Panc1 (cell line): ENCODE data around the gene PPP1R9B.

Experiments used
- CTCF ChIP-seq: fragments of 450-650 bp; IDR thresholded peaks from 2 replicates; pipeline ENCODE4 v1.5.1; 2017; ENCODE audit warnings: mild to moderate bottlenecking
- POLR2AphosphoS5 ChIP-seq: IDR thresholded peaks from 2 replicates; pipeline ENCODE4 v1.6.1; 2012; ENCODE audit warnings: mild to moderate bottlenecking, low read depth, low read length, moderate library complexity
- REST ChIP-seq, 2 experiments: IDR thresholded peaks; 2 replicates each; pipeline ENCODE4 v1.6.1; 2011 to 2012; ENCODE audit warnings: low read depth in 2 of 2, control low read depth in 1 of 2, low read length in 1 of 2, mild to moderate bottlenecking in 1 of 2, moderate library complexity in 1 of 2; ENCODE audit not compliant: insufficient read depth in 1 of 2
- TCF7L2 ChIP-seq: IDR thresholded peaks from 2 replicates; pipeline ENCODE4 v1.6.1; 2011; ENCODE audit warnings: mild to moderate bottlenecking, low read depth, low read length, inconsistent platforms

- no peak for TF ChIP-seq CTCF
- no peak for TF ChIP-seq REST (IDR thresholded peaks at IDR 0.05; ENCODE audit: insufficient read depth in 1 of 2, low read depth in 2 of 2, low read length in 1 of 2)
- no peak for TF ChIP-seq TCF7L2
- TF ChIP-seq POLR2AphosphoS5: no peak
Observed at GRCh38 chr17:50102164-50102991, 48.1 kb downstream of the PPP1R9B start.
